ENCODE results near the gene POMC. TPM values are rescaled to one million over a fixed set of nuclear protein-coding genes. Genes with fewer than 3 reads are reported as not detected.
"Not testable (repeated sequence)": the region's sequence is repeated elsewhere in the genome, so short reads cannot be mapped to it uniquely, and the experiment has no call there.

POMC gene
- polyA plus RNA-seq (ENCODE audit: insufficient read length), result 2.9 TPM

- DNase-seq, result no peak
Measured at GRCh38 chr2:25168256-25169072, at the start of gene POMC. POMC (minus strand) TSS chr2:25168580; CDS start chr2:25164772, 3,808 bp downstream.

- DNase-seq, result no peak
Measured at GRCh38 chr2:25218100-25218499, 49.7 kb upstream of the POMC start.

GRCh38 chr2:25215948-25216679 lies 47.7 kb upstream of the POMC start:
- peak; percentile 93 for DNase-seq

- DNase-seq, result no peak
Measured at GRCh38 chr2:25215232-25215631, 46.9 kb upstream of the POMC start.

- no peak for DNase-seq
Measured at GRCh38 chr2:25213229-25213628, 44.8 kb upstream of the POMC start.

GRCh38 chr2:25210923-25211322 lies 42.5 kb upstream of the POMC start:
- not testable (repeated sequence) for DNase-seq

- no peak for DNase-seq
Measured at GRCh38 chr2:25207078-25207545, 38.7 kb upstream of the POMC start.

GRCh38 chr2:25204190-25204838 lies 35.9 kb upstream of the POMC start:
- DNase-seq, result no peak

GRCh38 chr2:25202275-25202674 lies 33.9 kb upstream of the POMC start:
- DNase-seq, result no peak

- DNase-seq, result no peak
Measured at GRCh38 chr2:25201794-25202193, 33.4 kb upstream of the POMC start.

- no peak for DNase-seq
Measured at GRCh38 chr2:25201265-25201664, 32.9 kb upstream of the POMC start.

GRCh38 chr2:25198576-25198975 lies 30.2 kb upstream of the POMC start:
- DNase-seq, result peak; percentile 23

GRCh38 chr2:25198209-25198525 lies 29.8 kb upstream of the POMC start:
- DNase-seq, result no peak

GRCh38 chr2:25197336-25198208 lies 29.2 kb upstream of the POMC start:
- DNase-seq, result no peak

GRCh38 chr2:25194576-25195122 lies 26.3 kb upstream of the POMC start:
- DNase-seq, result no peak

- DNase-seq, result no peak
Measured at GRCh38 chr2:25190536-25190935, 22.2 kb upstream of the POMC start.

- DNase-seq, result no peak
Measured at GRCh38 chr2:25188405-25188804, 20.0 kb upstream of the POMC start.

GRCh38 chr2:25187729-25188350 lies 19.5 kb upstream of the POMC start:
- DNase-seq, result no peak

GRCh38 chr2:25184254-25184653 lies 15.9 kb upstream of the POMC start:
- no peak for DNase-seq

- DNase-seq, result no peak
Measured at GRCh38 chr2:25178976-25179375, 10.6 kb upstream of the POMC start.

GRCh38 chr2:25177211-25177611 lies 8.8 kb upstream of the POMC start:
- no peak for DNase-seq
